GM12891 (cell line): Measurements from ENCODE around the gene THAP7.

Experiments used
- PAX5 ChIP-seq: IDR thresholded peaks from 2 replicates; pipeline ENCODE4 v1.6.1; 2011; ENCODE audit warnings: low read length, moderate library complexity, mild to moderate bottlenecking; ENCODE audit not compliant: insufficient read depth, severe bottlenecking
- POLR2A ChIP-seq: IDR thresholded peaks from 2 replicates; pipeline ENCODE4 v1.6.1; 2011; ENCODE audit warnings: low read depth, low read length, control low read depth
- POLR2AphosphoS5 ChIP-seq: IDR thresholded peaks from 2 replicates; pipeline ENCODE4 v1.6.1; 2011; ENCODE audit warnings: low read depth, low read length, control low read depth
- POU2F2 ChIP-seq: IDR thresholded peaks from 2 replicates; pipeline ENCODE4 v1.6.1; 2011; ENCODE audit warnings: low read depth, mild to moderate bottlenecking, control low read depth, low read length, moderate library complexity
- SPI1 ChIP-seq: IDR thresholded peaks from 2 replicates; pipeline ENCODE4 v1.6.1; 2011; ENCODE audit warnings: low read depth, low read length, control low read depth
- TAF1 ChIP-seq: IDR thresholded peaks from 2 replicates; pipeline ENCODE4 v1.6.1; 2011; ENCODE audit warnings: low read depth, low read length, control low read depth

DNA sequence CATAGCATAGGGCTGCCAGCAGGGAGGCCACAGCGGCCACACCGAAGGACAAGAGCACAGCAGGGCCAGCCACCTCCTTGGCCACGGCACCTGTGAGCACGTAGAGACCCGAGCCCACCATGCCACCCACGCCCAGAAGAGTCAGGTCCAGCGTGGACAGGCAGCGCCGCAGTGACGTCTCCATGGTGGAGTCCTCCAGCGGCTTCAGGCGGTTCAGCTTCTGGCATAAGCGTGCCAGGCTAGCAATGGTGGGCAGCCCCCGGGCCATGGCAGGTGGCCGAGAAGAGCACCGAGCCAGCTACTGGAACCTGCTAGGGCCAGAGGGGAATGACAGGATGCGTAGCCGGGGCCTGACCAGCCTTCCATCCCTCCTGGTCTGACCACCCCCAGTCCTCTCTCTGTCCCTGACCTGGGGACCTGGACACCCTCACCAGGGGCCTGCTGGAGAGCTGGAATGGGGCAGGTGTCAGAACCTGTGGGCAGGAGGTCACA lies 29.7 kb upstream of the THAP7 start:
- TF ChIP-seq POLR2A, result no peak
- TF ChIP-seq TAF1, result no peak
- TF ChIP-seq POLR2AphosphoS5, result no peak
- no peak for TF ChIP-seq PAX5
- no peak for TF ChIP-seq POU2F2
- TF ChIP-seq SPI1, result no peak
